ENCODE results near the gene F8. TPM values are rescaled to one million over a fixed set of nuclear protein-coding genes. Genes with fewer than 3 reads are reported as not detected.

The F8 gene
- total and polyA plus RNA-seq, 2 of the 4 experiments (the other 2 are of a cell fraction): 1.4 to 1.5 TPM

GRCh38 chrX:154892296-154892695, 130.2 kb downstream of the F8 start:
- in situ Hi-C loops (cut with MboI; ENCODE audit: low sequenced_read_pairs): no loop called here

More at GRCh38 chrX:154892296-154892695, 130.2 kb downstream of the F8 start:
- CTCF ChIA-PET: no interaction called here
- H3K18ac ChIP-seq (ENCODE audit: low read depth, low read length): no peak overlapping the region
- H3K14ac ChIP-seq (replicated peaks; ENCODE audit: low read depth, low read length): no peak overlapping the region
- intact Hi-C loops (cut with micrococcal nuclease): no loop called here
- H3K27me3 ChIP-seq (ENCODE audit: control insufficient read depth, insufficient read depth, low read length): no peaks in the 10 kb centered on the region
- no peak for ATAC-seq (ENCODE audit: low read depth)
- H4K91ac ChIP-seq (ENCODE audit: insufficient read depth, low read depth, low read length): no peak overlapping the region
- H3K9ac ChIP-seq (ENCODE audit: low read depth, low read length): no peak overlapping the region
- no TSS peak for BruUV-seq (replicated peaks)
- H3K9me3 ChIP-seq (ENCODE audit: control insufficient read depth, insufficient read depth, low read length): 0 out of 2 replicates have a peak, but pooled peaks cover 2% of the 10 kb centered on the region
- no peak overlapping the region for H2BK15ac ChIP-seq (ENCODE audit: low read depth, low read length)
- H3K4me2 ChIP-seq (ENCODE audit: low read depth, low read length): no peak overlapping the region
- WGBS, 2 experiments (ENCODE audit: extremely low coverage in 2 of 2, insufficient read length in 1 of 2): no CpG with 5 or more reads among the region's 1 CpG
- H3K27ac ChIP-seq (ENCODE audit: insufficient read depth, low read length): no peak overlapping the region
- no peak overlapping the region for H2AK5ac ChIP-seq (ENCODE audit: low read depth, low read length)
- no peaks in the 10 kb centered on the region for H3K36me3 ChIP-seq (ENCODE audit: control insufficient read depth, insufficient read depth, low read length)
- H3K56ac ChIP-seq (ENCODE audit: extremely low read depth, insufficient read depth, low read length): no peak overlapping the region
- no peaks in the 10 kb centered on the region for H3K79me1 ChIP-seq (ENCODE audit: low read depth in 1 of 2, low read length in 2 of 2)
- TF ChIP-seq, protein P1, sequence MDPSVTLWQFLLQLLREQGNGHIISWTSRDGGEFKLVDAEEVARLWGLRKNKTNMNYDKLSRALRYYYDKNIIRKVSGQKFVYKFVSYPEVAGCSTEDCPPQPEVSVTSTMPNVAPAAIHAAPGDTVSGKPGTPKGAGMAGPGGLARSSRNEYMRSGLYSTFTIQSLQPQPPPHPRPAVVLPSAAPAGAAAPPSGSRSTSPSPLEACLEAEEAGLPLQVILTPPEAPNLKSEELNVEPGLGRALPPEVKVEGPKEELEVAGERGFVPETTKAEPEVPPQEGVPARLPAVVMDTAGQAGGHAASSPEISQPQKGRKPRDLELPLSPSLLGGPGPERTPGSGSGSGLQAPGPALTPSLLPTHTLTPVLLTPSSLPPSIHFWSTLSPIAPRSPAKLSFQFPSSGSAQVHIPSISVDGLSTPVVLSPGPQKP (IDR thresholded peaks at IDR 0.05; ENCODE audit: borderline replicate concordance, low read depth, low read length): no peak
- TF ChIP-seq RAD21 (IDR thresholded peaks at IDR 0.05; ENCODE audit: low read length): no peak
- no peak overlapping the region for H4K5ac ChIP-seq (ENCODE audit: low read depth, low read length)
- no peak overlapping the region for H2BK120ac ChIP-seq (ENCODE audit: low read depth, low read length)
- H3K23ac ChIP-seq (ENCODE audit: low read depth, low read length): no peak overlapping the region
- H3K9me1 ChIP-seq (ENCODE audit: insufficient read depth, low read length): no peaks in the 10 kb centered on the region
- POLR2A ChIA-PET (ENCODE audit: unreplicated experiment): no interaction called here
- no peak overlapping the region for H2BK20ac ChIP-seq (ENCODE audit: low read depth, low read length)
- DNase-seq: no peak
- dilution Hi-C loops (cut with HindIII; ENCODE audit: low sequenced_read_pairs, unreplicated experiment): no loop called here
- no peak overlapping the region for H2AK9ac ChIP-seq (replicated peaks; ENCODE audit: low read depth, low read length, poor library complexity)
- no peak overlapping the region for H2BK5ac ChIP-seq (ENCODE audit: low read depth, low read length, poor library complexity, severe bottlenecking)
- H3K4me3 ChIP-seq (ENCODE audit: insufficient read depth, low read depth, low read length): no peak overlapping the region
- H3K4ac ChIP-seq (ENCODE audit: low read depth, low read length): no peak overlapping the region
- no peak overlapping the region for H2AFZ ChIP-seq (replicated peaks; ENCODE audit: low read length, poor library complexity)
- no peaks in the 10 kb centered on the region for H4K20me1 ChIP-seq (ENCODE audit: insufficient read depth, low read length)
- no peak overlapping the region for H4K8ac ChIP-seq (ENCODE audit: low read depth in 2 of 2, low read length in 2 of 2)
- H3K4me1 ChIP-seq (ENCODE audit: control insufficient read depth, insufficient read depth, low read length): no peaks in the 10 kb centered on the region
